ENCODE data around the gene ZNF385B.

ZNF385B gene

GRCh38 chr2:179877601-179878364 lies 16.4 kb upstream of the ZNF385B start:
- Histone ChIP-seq H3K9ac (ENCODE audit: low read length) (no peak overlapping the region), H3K36me3 (ENCODE audit: control insufficient read depth, insufficient read depth, low read length) (no peaks in the 10 kb centered on the region), H3K27me3 (ENCODE audit: control insufficient read depth, insufficient read depth, low read length) (no peaks in the 10 kb centered on the region), H3K27ac (ENCODE audit: low read depth, low read length) (no peak overlapping the region), H3K4me3 (ENCODE audit: low read length) (no peak overlapping the region), H3K4me1 (ENCODE audit: control insufficient read depth, insufficient read depth, low read length) (no peaks in the 10 kb centered on the region)

DNA sequence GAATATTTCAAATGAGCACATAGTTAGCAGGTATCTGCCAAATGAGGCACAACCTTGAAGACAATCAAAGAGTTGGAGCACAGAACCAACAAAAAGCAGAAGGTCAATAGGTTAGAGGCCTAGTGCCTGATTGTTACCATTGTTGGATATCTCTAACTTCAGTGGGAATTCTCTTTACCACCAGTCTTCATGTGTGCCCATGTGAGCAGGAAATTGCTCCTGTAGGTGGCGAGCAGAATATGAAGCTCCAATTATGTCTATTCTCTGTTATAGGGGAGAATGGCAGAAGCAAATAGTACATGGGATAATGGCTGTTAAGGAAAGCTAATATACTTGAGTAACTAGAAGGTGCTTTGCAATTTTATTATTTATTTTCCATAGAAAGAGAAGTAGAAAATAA lies 14.9 kb upstream of the ZNF385B start:
- no peak overlapping the region for H3K4me3 ChIP-seq (ENCODE audit: low read length)
- H3K27me3 ChIP-seq (ENCODE audit: control insufficient read depth, insufficient read depth, low read length), result no peaks in the 10 kb centered on the region
- no peak overlapping the region for H3K27ac ChIP-seq (ENCODE audit: low read depth, low read length)

DNA sequence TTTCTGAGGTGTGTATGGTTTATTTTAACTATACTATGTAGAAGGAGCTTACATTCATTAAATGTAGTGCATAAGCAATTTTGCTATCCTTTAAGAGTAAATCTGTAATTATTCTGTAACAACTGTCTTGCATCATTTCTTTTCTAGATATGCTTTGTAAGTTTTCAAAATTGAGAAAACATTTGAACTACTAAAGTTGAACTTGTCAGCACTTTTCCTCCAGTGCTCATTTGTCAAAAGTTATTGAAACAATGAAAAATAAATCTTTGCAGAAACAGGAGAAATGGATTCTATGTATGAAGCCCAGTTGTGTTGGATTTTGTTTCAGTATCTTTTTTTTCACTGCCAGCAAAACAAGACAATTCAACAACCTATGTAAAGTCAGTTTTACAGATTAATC lies 14.5 kb upstream of the ZNF385B start:
- no peaks in the 10 kb centered on the region for H3K4me1 ChIP-seq (ENCODE audit: control insufficient read depth, insufficient read depth, low read length)
- no peak overlapping the region for H3K4me3 ChIP-seq (ENCODE audit: low read length)
- H3K9ac ChIP-seq (ENCODE audit: low read length), result no peak overlapping the region
- no peaks in the 10 kb centered on the region for H3K36me3 ChIP-seq (ENCODE audit: control insufficient read depth, insufficient read depth, low read length)
- no peak overlapping the region for H3K27ac ChIP-seq (ENCODE audit: low read depth, low read length)
- H3K27me3 ChIP-seq (ENCODE audit: control insufficient read depth, insufficient read depth, low read length), result no peaks in the 10 kb centered on the region

More for the DNA sequence above, 14.9 kb upstream of the ZNF385B start:
- no peaks in the 10 kb centered on the region for H3K36me3 ChIP-seq (ENCODE audit: control insufficient read depth, insufficient read depth, low read length)
- H3K9ac ChIP-seq (ENCODE audit: low read length), result no peak overlapping the region
- H3K4me1 ChIP-seq (ENCODE audit: control insufficient read depth, insufficient read depth, low read length), result no peaks in the 10 kb centered on the region

GRCh38 chr2:179862898-179863458 lies 1.6 kb upstream of the ZNF385B start:
- H3K36me3 ChIP-seq (ENCODE audit: control insufficient read depth, insufficient read depth, low read length), result no peaks in the 10 kb centered on the region
- no peak overlapping the region for H3K27ac ChIP-seq (ENCODE audit: low read depth, low read length)
- no peaks in the 10 kb centered on the region for H3K27me3 ChIP-seq (ENCODE audit: control insufficient read depth, insufficient read depth, low read length)
- H3K4me1 ChIP-seq (ENCODE audit: control insufficient read depth, insufficient read depth, low read length), result no peaks in the 10 kb centered on the region
- no peak overlapping the region for H3K4me3 ChIP-seq (ENCODE audit: low read length)
- H3K9ac ChIP-seq (ENCODE audit: low read length), result no peak overlapping the region

DNA sequence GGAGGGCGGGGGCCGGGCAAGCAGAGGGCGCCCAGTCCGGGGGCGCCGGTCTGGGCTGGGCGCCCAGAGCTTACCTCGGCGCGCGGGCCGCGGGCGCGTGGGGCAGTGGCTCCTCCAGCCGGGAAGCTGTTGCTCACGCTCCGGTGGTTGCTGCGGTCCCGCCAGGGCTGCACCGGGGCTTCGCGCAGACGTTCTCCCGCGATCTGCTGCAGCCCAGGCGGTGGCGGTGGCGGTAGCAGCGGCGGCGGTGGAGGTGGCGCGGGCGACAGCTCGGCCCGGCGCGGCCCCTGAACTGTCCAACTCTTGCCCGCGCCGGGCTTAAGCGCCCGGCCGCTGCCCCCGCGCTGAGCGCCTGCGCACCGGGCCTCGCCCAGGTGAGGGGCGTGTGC lies 391 bp downstream of the ZNF385B start:
- H3K27ac ChIP-seq (ENCODE audit: low read depth, low read length), result no peak overlapping the region
- H3K4me1 ChIP-seq (ENCODE audit: control insufficient read depth, insufficient read depth, low read length), result no peaks in the 10 kb centered on the region
- peak overlapping the region; percentile 52 for H3K4me3 ChIP-seq (ENCODE audit: low read length)
- H3K36me3 ChIP-seq (ENCODE audit: control insufficient read depth, insufficient read depth, low read length), result no peaks in the 10 kb centered on the region
- H3K9ac ChIP-seq (ENCODE audit: low read length), result no peak overlapping the region
- no peaks in the 10 kb centered on the region for H3K27me3 ChIP-seq (ENCODE audit: control insufficient read depth, insufficient read depth, low read length)

GRCh38 chr2:179860255-179861026 lies 971 bp downstream of the ZNF385B start:
- Histone ChIP-seq H3K27me3 (ENCODE audit: control insufficient read depth, insufficient read depth, low read length) (no peaks in the 10 kb centered on the region), H3K27ac (ENCODE audit: low read depth, low read length) (no peak overlapping the region), H3K4me3 (ENCODE audit: low read length) (peak overlapping the region; percentile 52), H3K9ac (ENCODE audit: low read length) (no peak overlapping the region), H3K36me3 (ENCODE audit: control insufficient read depth, insufficient read depth, low read length) (no peaks in the 10 kb centered on the region), H3K4me1 (ENCODE audit: control insufficient read depth, insufficient read depth, low read length) (no peaks in the 10 kb centered on the region)

- H3K4me1 ChIP-seq (ENCODE audit: control insufficient read depth, insufficient read depth, low read length), result no peaks in the 10 kb centered on the region
- H3K36me3 ChIP-seq (ENCODE audit: control insufficient read depth, insufficient read depth, low read length), result no peaks in the 10 kb centered on the region
- H3K9ac ChIP-seq (ENCODE audit: low read length), result no peak overlapping the region
- no peak overlapping the region for H3K27ac ChIP-seq (ENCODE audit: low read depth, low read length)
- H3K4me3 ChIP-seq (ENCODE audit: low read length), result no peak overlapping the region
- H3K27me3 ChIP-seq (ENCODE audit: control insufficient read depth, insufficient read depth, low read length), result no peaks in the 10 kb centered on the region
Observed at GRCh38 chr2:179859523-179859922, 1.9 kb downstream of the ZNF385B start.

GRCh38 chr2:179857236-179857635 lies 4.2 kb downstream of the ZNF385B start:
- no peaks in the 10 kb centered on the region for H3K4me1 ChIP-seq (ENCODE audit: control insufficient read depth, insufficient read depth, low read length)
- no peaks in the 10 kb centered on the region for H3K27me3 ChIP-seq (ENCODE audit: control insufficient read depth, insufficient read depth, low read length)
- no peak overlapping the region for H3K27ac ChIP-seq (ENCODE audit: low read depth, low read length)
- no peak overlapping the region for H3K9ac ChIP-seq (ENCODE audit: low read length)
- no peaks in the 10 kb centered on the region for H3K36me3 ChIP-seq (ENCODE audit: control insufficient read depth, insufficient read depth, low read length)
- no peak overlapping the region for H3K4me3 ChIP-seq (ENCODE audit: low read length)

DNA sequence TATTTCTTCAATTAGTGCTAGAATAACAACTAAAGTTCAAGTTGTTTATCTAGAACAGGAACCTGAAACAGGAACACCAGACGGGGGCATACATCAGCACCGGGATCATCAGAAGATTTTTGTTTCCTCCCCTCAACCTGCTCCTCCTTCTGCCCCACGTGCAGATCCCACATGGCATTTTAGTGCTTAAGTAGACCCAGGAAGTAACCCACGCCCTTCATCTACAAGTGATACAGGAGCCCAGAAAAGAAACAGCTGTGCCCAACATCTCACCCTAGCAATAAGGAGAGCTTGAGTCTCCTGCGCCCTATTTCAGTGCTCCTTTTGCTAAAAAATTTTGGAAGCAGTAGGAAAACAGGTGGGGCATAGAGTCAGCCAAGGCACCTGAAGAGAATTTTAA lies 5.2 kb downstream of the ZNF385B start:
- H3K4me3 ChIP-seq (ENCODE audit: low read length), result no peak overlapping the region
- H3K4me1 ChIP-seq (ENCODE audit: control insufficient read depth, insufficient read depth, low read length), result no peaks in the 10 kb centered on the region
- H3K36me3 ChIP-seq (ENCODE audit: control insufficient read depth, insufficient read depth, low read length), result no peaks in the 10 kb centered on the region
- no peak overlapping the region for H3K27ac ChIP-seq (ENCODE audit: low read depth, low read length)
- H3K27me3 ChIP-seq (ENCODE audit: control insufficient read depth, insufficient read depth, low read length), result no peaks in the 10 kb centered on the region
- no peak overlapping the region for H3K9ac ChIP-seq (ENCODE audit: low read length)

GRCh38 chr2:179855673-179856072 lies 5.7 kb downstream of the ZNF385B start:
- no peaks in the 10 kb centered on the region for H3K27me3 ChIP-seq (ENCODE audit: control insufficient read depth, insufficient read depth, low read length)
- H3K36me3 ChIP-seq (ENCODE audit: control insufficient read depth, insufficient read depth, low read length), result no peaks in the 10 kb centered on the region
- H3K27ac ChIP-seq (ENCODE audit: low read depth, low read length), result no peak overlapping the region
- H3K9ac ChIP-seq (ENCODE audit: low read length), result no peak overlapping the region
- H3K4me1 ChIP-seq (ENCODE audit: control insufficient read depth, insufficient read depth, low read length), result no peaks in the 10 kb centered on the region
- H3K4me3 ChIP-seq (ENCODE audit: low read length), result no peak overlapping the region

- H3K9ac ChIP-seq (ENCODE audit: low read length), result no peak overlapping the region
- no peaks in the 10 kb centered on the region for H3K27me3 ChIP-seq (ENCODE audit: control insufficient read depth, insufficient read depth, low read length)
- no peaks in the 10 kb centered on the region for H3K36me3 ChIP-seq (ENCODE audit: control insufficient read depth, insufficient read depth, low read length)
- H3K27ac ChIP-seq (ENCODE audit: low read depth, low read length), result no peak overlapping the region
- H3K4me3 ChIP-seq (ENCODE audit: low read length), result no peak overlapping the region
- no peaks in the 10 kb centered on the region for H3K4me1 ChIP-seq (ENCODE audit: control insufficient read depth, insufficient read depth, low read length)
Observed at GRCh38 chr2:179854891-179855290, 6.5 kb downstream of the ZNF385B start.

- no peaks in the 10 kb centered on the region for H3K27me3 ChIP-seq (ENCODE audit: control insufficient read depth, insufficient read depth, low read length)
- H3K36me3 ChIP-seq (ENCODE audit: control insufficient read depth, insufficient read depth, low read length), result no peaks in the 10 kb centered on the region
- no peaks in the 10 kb centered on the region for H3K4me1 ChIP-seq (ENCODE audit: control insufficient read depth, insufficient read depth, low read length)
- H3K4me3 ChIP-seq (ENCODE audit: low read length), result no peak overlapping the region
- no peak overlapping the region for H3K9ac ChIP-seq (ENCODE audit: low read length)
- no peak overlapping the region for H3K27ac ChIP-seq (ENCODE audit: low read depth, low read length)
Observed at GRCh38 chr2:179853108-179853507, 8.3 kb downstream of the ZNF385B start.
